Measurements from ENCODE around the gene IFNA5. TPM values are rescaled to one million over a fixed set of nuclear protein-coding genes. Genes with fewer than 3 reads are reported as not detected.

The IFNA5 gene
- polyA plus RNA-seq, 1 donor from 2014 or later, result not detected

- no peak overlapping the region for H3K4me3 ChIP-seq (ENCODE audit: low read length)
- no peaks in the 10 kb centered on the region for H3K9me3 ChIP-seq (ENCODE audit: low read length)
- H3K9ac ChIP-seq (ENCODE audit: low read length), result no peak overlapping the region
- H2AFZ ChIP-seq (ENCODE audit: low read depth, low read length), result no peak overlapping the region
- H3K9me2 ChIP-seq (ENCODE audit: insufficient read depth, low read length), result no peaks in the 10 kb centered on the region
- no peak for TF ChIP-seq SMC3 (conservative IDR thresholded peaks at IDR 0.05; ENCODE audit: poor library complexity)
- no peak for TF ChIP-seq REST (IDR thresholded peaks at IDR 0.05; ENCODE audit: borderline replicate concordance)
- TF ChIP-seq RAD21 (conservative IDR thresholded peaks at IDR 0.05), result no peak
- TF ChIP-seq MXI1 (conservative IDR thresholded peaks at IDR 0.05; ENCODE audit: poor library complexity, severe bottlenecking), result no peak
- no peak for TF ChIP-seq POLR2AphosphoS5 (IDR thresholded peaks at IDR 0.05)
- H3K4me2 ChIP-seq (ENCODE audit: low read length), result no peak overlapping the region
- no peaks in the 10 kb centered on the region for H3K27me3 ChIP-seq (ENCODE audit: insufficient read depth, low read depth, low read length)
- H4K20me1 ChIP-seq (ENCODE audit: insufficient read depth), result no peaks in the 10 kb centered on the region
- H3K36me3 ChIP-seq (ENCODE audit: insufficient read depth, low read length), result no peaks in the 10 kb centered on the region
- H3K79me2 ChIP-seq (replicated peaks; ENCODE audit: insufficient read depth, low read length), result no peaks in the 10 kb centered on the region
- H3F3A ChIP-seq (ENCODE audit: insufficient read depth, low read length, poor library complexity, severe bottlenecking), result no peaks in the 10 kb centered on the region
- H3K27ac ChIP-seq (ENCODE audit: low read length), result no peak overlapping the region
Measured at GRCh38 chr9:21316032-21316842, 11.1 kb upstream of the IFNA5 start.

GRCh38 chr9:21314152-21314551 lies 9.0 kb upstream of the IFNA5 start:
- no peaks in the 10 kb centered on the region for H3K79me2 ChIP-seq (replicated peaks; ENCODE audit: insufficient read depth, low read length)
- TF ChIP-seq MXI1 (conservative IDR thresholded peaks at IDR 0.05; ENCODE audit: poor library complexity, severe bottlenecking) (no peak), POLR2AphosphoS5 (IDR thresholded peaks at IDR 0.05) (no peak), RAD21 (conservative IDR thresholded peaks at IDR 0.05) (no peak), TAF1 (IDR thresholded peaks at IDR 0.05; ENCODE audit: low read depth) (no peak), REST (IDR thresholded peaks at IDR 0.05; ENCODE audit: borderline replicate concordance) (no peak), EP300 (conservative IDR thresholded peaks at IDR 0.05; ENCODE audit: poor library complexity, severe bottlenecking) (no peak), CTCF (IDR thresholded peaks at IDR 0.05; ENCODE audit: poor library complexity, severe bottlenecking) (no peak), SMC3 (conservative IDR thresholded peaks at IDR 0.05; ENCODE audit: poor library complexity) (no peak), EZH2 (IDR thresholded peaks at IDR 0.05; ENCODE audit: borderline replicate concordance, insufficient read depth, low read length, poor library complexity, severe bottlenecking) (no peak)
- no peak overlapping the region for H3K27ac ChIP-seq (ENCODE audit: low read length)
- H3K9me2 ChIP-seq (ENCODE audit: insufficient read depth, low read length), result no peaks in the 10 kb centered on the region
- no peaks in the 10 kb centered on the region for H3K9me3 ChIP-seq (ENCODE audit: low read length)
- no peak overlapping the region for H3K9ac ChIP-seq (ENCODE audit: low read length)
- H3K27me3 ChIP-seq (ENCODE audit: insufficient read depth, low read depth, low read length), result no peaks in the 10 kb centered on the region
- no peaks in the 10 kb centered on the region for H4K20me1 ChIP-seq (ENCODE audit: insufficient read depth)
- H3F3A ChIP-seq (ENCODE audit: insufficient read depth, low read length, poor library complexity, severe bottlenecking), result no peaks in the 10 kb centered on the region
- H3K4me3 ChIP-seq (ENCODE audit: low read length), result no peak overlapping the region
- no peak overlapping the region for H2AFZ ChIP-seq (ENCODE audit: low read depth, low read length)
- H3K36me3 ChIP-seq (ENCODE audit: insufficient read depth, low read length), result no peaks in the 10 kb centered on the region
- no peak overlapping the region for H3K4me2 ChIP-seq (ENCODE audit: low read length)

Measured in neural cell (in vitro differentiated cells).